Peyer's patch (tissue), 4 donors: ENCODE results near the gene BNIP1. TPM values are rescaled to one million over a fixed set of nuclear protein-coding genes. Genes with fewer than 3 reads are reported as not detected.

Source experiments
- DNase-seq, 3 donors: peaks; one replicate each; pipeline ENCODE4 v3.0.0-alpha.2; 2017 to 2019
- H3K27ac ChIP-seq, 4 donors: fragments of 200-600 bp; sonication (generic); one replicate each; pipeline ENCODE4 v1.5.1; 2016 to 2019
- H3K27me3 ChIP-seq, 2 donors: fragments of 200-600 bp; sonication (generic); one replicate each; pipeline ENCODE4 v1.5.1; 2019
- H3K36me3 ChIP-seq, 3 donors: fragments of 200-600 bp; sonication (generic); one replicate each; pipeline ENCODE4 v1.5.1; 2016 to 2019
- H3K4me1 ChIP-seq, 4 donors: fragments of 200-600 bp; sonication (generic); one replicate each; pipeline ENCODE4 v1.5.1; 2016 to 2019
- H3K4me3 ChIP-seq, 4 donors: fragments of 200-600 bp; sonication (generic); 1 replicate in 3 of 4; 2 replicates in 1 of 4; pipeline ENCODE4 v1.5.1; 2016 to 2019; ENCODE audit warnings: mild to moderate bottlenecking in 1 of 4
- H3K9me3 ChIP-seq, 4 donors: fragments of 200-600 bp; sonication (generic); one replicate each; pipeline ENCODE4 v1.5.1; 2016 to 2019; ENCODE audit warnings: mild to moderate bottlenecking in 1 of 4
- POLR2A ChIP-seq, 2 donors: fragments of 450-650 bp; IDR thresholded peaks; one replicate each; pipeline ENCODE4 v1.5.1; 2017; ENCODE audit warnings: antibody characterized with exemption in 2 of 2, mild to moderate bottlenecking in 2 of 2, moderate library complexity in 2 of 2
- total RNA-seq, 4 donors: library from RNA; depleted of rRNA; stranded (reverse); fragments of >200 nt; gene quantifications; one replicate each; pipeline ENCODE4 v1.1.0, GENCODE V29; 2016
- TF ChIP-seq, protein P1 (sequence below), 6 experiments: fragments of 450-650 bp in 4 of 6; fragments of 200-600 bp in 2 of 6; sonication (generic) in 1 of 6; IDR thresholded peaks; one replicate each; pipeline ENCODE4 v1.5.1; 2017 to 2019; ENCODE audit warnings: antibody characterized with exemption in 6 of 6, mild to moderate bottlenecking in 3 of 6, moderate library complexity in 1 of 6

BNIP1 gene
- total RNA-seq, 4 donors from 2014 or later = 5.8 to 13.8 (median 8.8) TPM

- H3K9me3 ChIP-seq = peaks cover 0 to 11% (median 3%) of the 10 kb centered on the region in 4 donors
- H3K4me3 ChIP-seq = no peak overlapping the region
- TF ChIP-seq, protein P1, sequence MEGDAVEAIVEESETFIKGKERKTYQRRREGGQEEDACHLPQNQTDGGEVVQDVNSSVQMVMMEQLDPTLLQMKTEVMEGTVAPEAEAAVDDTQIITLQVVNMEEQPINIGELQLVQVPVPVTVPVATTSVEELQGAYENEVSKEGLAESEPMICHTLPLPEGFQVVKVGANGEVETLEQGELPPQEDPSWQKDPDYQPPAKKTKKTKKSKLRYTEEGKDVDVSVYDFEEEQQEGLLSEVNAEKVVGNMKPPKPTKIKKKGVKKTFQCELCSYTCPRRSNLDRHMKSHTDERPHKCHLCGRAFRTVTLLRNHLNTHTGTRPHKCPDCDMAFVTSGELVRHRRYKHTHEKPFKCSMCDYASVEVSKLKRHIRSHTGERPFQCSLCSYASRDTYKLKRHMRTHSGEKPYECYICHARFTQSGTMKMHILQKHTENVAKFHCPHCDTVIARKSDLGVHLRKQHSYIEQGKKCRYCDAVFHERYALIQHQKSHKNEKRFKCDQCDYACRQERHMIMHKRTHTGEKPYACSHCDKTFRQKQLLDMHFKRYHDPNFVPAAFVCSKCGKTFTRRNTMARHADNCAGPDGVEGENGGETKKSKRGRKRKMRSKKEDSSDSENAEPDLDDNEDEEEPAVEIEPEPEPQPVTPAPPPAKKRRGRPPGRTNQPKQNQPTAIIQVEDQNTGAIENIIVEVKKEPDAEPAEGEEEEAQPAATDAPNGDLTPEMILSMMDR (IDR thresholded peaks at IDR 0.05) = no peak
- no peak for TF ChIP-seq POLR2A (IDR thresholded peaks at IDR 0.05)
- H3K27ac ChIP-seq = no peak overlapping the region
- DNase-seq = no peak
- H3K27me3 ChIP-seq = peaks cover 0 to 4% of the 10 kb centered on the region in 2 donors
- H3K36me3 ChIP-seq = no peaks in the 10 kb centered on the region
- H3K4me1 ChIP-seq = no peaks in the 10 kb centered on the region
Measured at GRCh38 chr5:173202266-173202875, 58.0 kb downstream of the BNIP1 start.

- no peaks in the 10 kb centered on the region for H3K4me1 ChIP-seq
- H3K9me3 ChIP-seq = peaks cover 0 to 6% (median 3%) of the 10 kb centered on the region in 4 donors
- no peaks in the 10 kb centered on the region for H3K36me3 ChIP-seq
- no peak overlapping the region for H3K27ac ChIP-seq
- no peak for DNase-seq
- peaks cover 0 to 4% of the 10 kb centered on the region in 2 donors for H3K27me3 ChIP-seq
- no peak overlapping the region for H3K4me3 ChIP-seq
- TF ChIP-seq, protein P1 (IDR thresholded peaks at IDR 0.05) = peak in 4 of 6 experiments; percentile 48 to 71 (median 67)
- TF ChIP-seq POLR2A (IDR thresholded peaks at IDR 0.05) = no peak
Measured at GRCh38 chr5:173204185-173204979, 60.1 kb downstream of the BNIP1 start.

DNA sequence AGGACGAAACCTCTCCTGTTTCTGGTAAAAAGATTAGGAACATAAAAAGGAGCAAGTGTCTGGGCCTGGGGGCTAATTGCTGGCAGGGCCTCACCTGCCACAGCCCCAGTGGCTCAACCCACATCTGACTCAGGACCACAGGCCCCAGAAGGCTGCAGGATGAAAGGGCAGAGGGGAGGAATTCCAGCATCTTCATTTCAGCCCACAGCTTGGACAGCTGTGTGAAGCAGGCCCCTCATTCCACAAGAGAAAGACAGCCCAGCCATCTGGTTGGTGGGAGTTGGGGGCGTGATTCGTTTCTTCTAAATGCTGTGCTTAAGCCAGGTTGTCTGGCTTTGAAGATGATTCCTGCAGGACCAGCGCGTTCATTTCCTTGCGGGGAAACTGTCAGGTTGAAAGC is 61.6 kb downstream of the BNIP1 start:
- no peak for DNase-seq
- Histone ChIP-seq H3K27ac (no peak overlapping the region), H3K4me3 (no peak overlapping the region), H3K9me3 (no peaks in the 10 kb centered on the region), H3K4me1 (no peaks in the 10 kb centered on the region), H3K36me3 (no peaks in the 10 kb centered on the region), H3K27me3 (peaks cover 0 to 4% of the 10 kb centered on the region in 2 donors)
- TF ChIP-seq, protein P1 (IDR thresholded peaks at IDR 0.05) = no peak
- no peak for TF ChIP-seq POLR2A (IDR thresholded peaks at IDR 0.05)

GRCh38 chr5:173208296-173208695 is 64.0 kb downstream of the BNIP1 start:
- Histone ChIP-seq H3K36me3 (no peaks in the 10 kb centered on the region), H3K9me3 (no peaks in the 10 kb centered on the region), H3K4me1 (no peaks in the 10 kb centered on the region), H3K27ac (no peak overlapping the region), H3K27me3 (no peaks in the 10 kb centered on the region), H3K4me3 (no peak overlapping the region)
- TF ChIP-seq, protein P1 (IDR thresholded peaks at IDR 0.05) = no peak
- TF ChIP-seq POLR2A (IDR thresholded peaks at IDR 0.05) = no peak
- no peak for DNase-seq

DNA sequence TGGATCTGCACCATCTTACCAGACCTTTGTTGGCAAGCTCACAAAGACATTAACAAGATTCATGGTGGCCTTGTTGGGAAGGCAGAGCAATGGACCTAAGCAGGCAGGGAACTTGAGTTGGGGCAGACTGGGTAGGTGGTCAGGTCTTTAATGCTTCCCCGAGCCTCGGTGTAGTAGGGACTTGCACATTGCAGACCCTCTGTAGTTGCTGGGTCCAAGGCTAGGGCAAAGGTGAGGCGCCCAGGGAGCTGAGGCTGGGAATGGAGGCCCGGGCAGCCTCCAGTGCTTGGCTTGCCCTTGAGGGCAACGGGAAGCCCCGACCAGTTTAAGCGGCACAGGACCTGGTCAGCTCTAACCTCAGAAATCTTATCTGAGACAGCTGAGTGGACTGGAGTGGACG is 66.5 kb downstream of the BNIP1 start:
- H3K27me3 ChIP-seq = no peaks in the 10 kb centered on the region
- no peak overlapping the region for H3K27ac ChIP-seq
- DNase-seq = no peak
- H3K36me3 ChIP-seq = no peaks in the 10 kb centered on the region
- no peaks in the 10 kb centered on the region for H3K4me1 ChIP-seq
- H3K9me3 ChIP-seq = peaks cover 0 to 3% (median 0%) of the 10 kb centered on the region in 4 donors
- TF ChIP-seq POLR2A (IDR thresholded peaks at IDR 0.05) = no peak
- TF ChIP-seq, protein P1 (IDR thresholded peaks at IDR 0.05) = no peak
- H3K4me3 ChIP-seq = no peak overlapping the region
